ENCODE results near the gene CCDC192.
"Not testable (repeated sequence)": the region's sequence is repeated elsewhere in the genome, so short reads cannot be mapped to it uniquely, and the experiment has no call there.

The CCDC192 gene

GRCh38 chr5:127699416-127699815 is 3.8 kb upstream of the CCDC192 start:
- DNase-seq (ENCODE audit: low read depth), result no peak

DNA sequence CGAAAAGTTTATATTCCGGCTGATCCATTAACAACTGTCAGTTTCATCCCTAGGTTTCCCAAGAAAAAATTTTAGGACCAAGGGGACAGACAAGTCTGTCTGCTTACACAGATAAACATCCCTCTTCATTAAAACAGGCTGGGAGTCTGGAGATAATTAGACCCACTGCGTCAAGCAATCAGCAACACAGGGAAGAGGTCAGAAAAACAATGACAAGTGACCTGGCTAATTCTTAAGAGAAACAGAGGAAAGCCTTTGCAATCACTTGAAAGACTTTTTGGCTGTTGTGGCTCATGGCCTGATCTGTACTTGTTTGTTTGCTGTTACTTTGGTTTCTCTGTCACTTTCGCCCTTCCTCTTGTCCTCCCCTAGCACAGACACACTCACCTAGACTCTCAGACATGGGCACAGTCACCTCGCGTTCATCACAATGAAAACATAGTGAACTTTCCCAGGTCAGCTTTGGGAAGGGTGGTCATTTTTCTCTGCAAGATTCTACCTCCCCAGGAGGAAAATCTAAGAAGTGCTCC is 2.9 kb upstream of the CCDC192 start:
- no peak for DNase-seq (ENCODE audit: low read depth)

GRCh38 chr5:127702434-127702833 is 757 bp upstream of the CCDC192 start:
- no peak for DNase-seq (ENCODE audit: low read depth)

- no peak for DNase-seq (ENCODE audit: low read depth)
Observed at GRCh38 chr5:127705120-127705892, 2.1 kb downstream of the CCDC192 start.

DNA sequence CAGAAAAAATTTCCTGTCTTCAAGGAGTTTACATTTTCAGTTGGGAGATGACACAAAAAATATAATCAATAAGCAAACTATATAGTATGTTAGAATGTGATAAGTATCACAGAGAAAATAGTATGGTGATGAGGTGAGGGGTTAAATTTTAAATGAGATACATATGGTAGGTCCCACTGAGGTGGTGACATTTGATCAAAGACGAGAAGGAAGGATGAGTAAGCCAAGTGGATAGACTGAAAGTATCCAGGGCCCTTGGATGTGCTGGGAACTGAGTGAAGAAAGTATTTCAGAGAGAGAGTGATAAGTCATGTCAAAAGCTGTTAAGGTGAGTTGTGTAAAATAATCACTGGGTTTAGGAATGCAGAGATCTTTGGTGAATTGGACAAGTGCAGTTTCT is 3.5 kb downstream of the CCDC192 start:
- no peak for DNase-seq (ENCODE audit: low read depth)

DNA sequence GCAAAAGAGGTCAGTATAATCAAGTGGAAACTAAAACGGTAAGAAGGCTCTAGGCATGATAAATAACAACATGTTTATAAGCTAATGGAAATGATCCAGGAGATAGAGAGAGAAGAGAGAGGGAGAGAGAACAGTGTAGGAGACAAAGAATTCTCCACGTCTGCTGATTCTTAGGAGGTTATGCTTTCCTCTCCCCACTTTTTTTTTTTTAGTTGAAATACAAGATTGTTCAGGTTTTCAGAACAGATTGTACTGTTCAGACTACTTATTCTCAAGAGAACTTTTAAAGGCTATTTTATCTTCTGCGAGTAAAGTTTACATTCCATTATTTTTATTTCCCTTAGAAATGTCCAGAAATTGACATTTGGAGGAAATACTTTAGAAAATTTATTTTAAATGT is 4.0 kb downstream of the CCDC192 start:
- no peak for DNase-seq (ENCODE audit: low read depth)

DNA sequence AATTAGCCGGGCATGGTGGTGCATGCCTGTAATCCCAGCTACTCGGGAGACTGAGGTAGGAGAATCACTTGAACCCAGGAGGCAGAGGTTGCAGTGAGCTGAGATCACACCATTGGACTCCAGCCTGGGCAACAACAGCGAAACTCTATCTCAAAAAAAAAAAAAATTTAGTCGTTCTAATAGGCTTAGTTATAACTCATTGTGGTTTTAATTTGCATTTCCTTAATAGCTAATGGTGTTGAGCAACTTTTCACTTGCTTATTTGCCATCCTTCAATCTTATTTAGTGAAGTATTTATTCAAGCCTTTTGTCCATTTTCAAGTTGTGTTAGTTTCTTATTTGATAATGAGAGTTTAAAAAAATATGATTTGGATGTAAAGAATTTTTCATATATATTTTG is 9.9 kb downstream of the CCDC192 start:
- DNase-seq (ENCODE audit: low read depth), result not testable (repeated sequence)

- no peak for DNase-seq (ENCODE audit: low read depth)
Observed at GRCh38 chr5:127718181-127718580, 15.0 kb downstream of the CCDC192 start.

DNA sequence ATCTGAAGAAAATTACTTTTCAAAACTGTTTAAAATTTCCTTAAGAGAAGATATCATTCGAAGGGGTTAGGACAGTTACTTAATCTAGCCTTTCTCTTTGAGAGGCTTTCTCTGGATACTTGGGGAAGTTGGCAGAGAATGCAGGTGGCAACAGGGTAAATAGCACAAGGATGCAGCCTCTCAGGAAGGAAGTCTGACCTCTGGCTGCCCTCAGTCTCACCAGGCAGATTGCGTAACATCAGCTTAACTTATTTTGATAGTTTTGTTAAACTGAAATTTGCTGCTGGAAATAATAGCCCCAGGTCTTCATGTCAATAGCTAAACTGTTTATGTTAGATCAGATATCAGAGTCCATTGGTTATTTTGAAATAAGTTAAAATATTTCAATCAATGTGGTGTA is 20.4 kb downstream of the CCDC192 start:
- no peak for DNase-seq (ENCODE audit: low read depth)

DNA sequence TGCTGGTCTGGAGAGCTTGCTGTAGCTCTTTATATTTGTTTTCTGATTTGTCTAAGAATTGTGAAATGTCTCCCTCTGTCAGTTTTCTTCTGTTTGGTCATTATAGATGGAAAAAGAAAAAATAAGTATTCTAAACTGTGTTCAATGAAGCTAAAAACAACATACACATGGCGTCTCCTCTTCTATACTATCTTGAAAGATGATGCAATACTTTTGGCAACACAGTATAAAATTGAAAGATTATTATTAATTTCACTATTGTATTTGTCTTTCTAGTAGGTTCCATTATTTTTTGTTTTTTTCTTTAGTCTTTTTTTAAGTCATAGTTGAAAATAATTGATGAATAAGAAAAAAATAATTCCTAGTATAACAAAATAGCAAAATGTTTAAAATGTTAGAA is 22.5 kb downstream of the CCDC192 start:
- DNase-seq (ENCODE audit: low read depth), result no peak

DNA sequence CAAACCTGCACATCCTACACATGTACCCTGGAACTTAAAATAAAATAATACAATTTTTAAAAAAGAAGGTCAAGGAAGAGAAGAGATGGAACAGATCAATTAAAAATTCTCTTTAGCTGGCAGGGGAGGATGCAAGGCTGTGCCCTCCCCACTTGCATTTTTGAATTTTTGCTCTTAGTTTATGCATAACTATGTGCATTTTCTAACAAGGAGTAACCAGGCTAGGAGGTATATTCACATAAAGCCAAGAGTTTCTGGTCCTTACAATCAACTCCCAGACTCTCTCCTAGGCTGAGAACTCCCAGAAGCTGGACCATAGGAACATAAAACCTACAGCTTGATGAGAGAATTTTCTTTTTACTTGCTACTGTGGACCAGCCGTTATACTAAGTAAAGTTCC is 29.8 kb downstream of the CCDC192 start:
- DNase-seq (ENCODE audit: low read depth), result no peak

DNA sequence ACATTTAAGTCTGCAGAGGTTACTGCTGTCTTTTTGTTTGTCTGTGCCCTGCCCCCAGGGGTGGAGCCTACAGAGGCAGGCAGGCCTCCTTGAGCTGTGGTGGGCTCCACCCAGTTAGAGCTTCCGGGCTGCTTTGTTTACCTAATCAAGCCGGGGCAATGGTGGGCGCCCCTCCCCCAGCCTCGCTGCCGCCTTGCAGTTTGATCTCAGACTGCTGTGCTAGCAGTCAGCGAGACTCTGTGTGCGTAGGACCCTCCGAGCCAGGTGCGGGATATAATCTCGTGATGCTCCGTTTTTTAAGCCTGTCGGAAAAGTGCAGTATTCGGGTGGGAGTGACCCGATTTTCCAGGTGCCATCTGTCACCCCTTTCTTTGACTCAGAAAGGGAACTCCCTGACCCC is 36.2 kb downstream of the CCDC192 start:
- DNase-seq (ENCODE audit: low read depth), result not testable (repeated sequence)

- no peak for DNase-seq (ENCODE audit: low read depth)
Observed at GRCh38 chr5:127739807-127740384, 36.7 kb downstream of the CCDC192 start.

- DNase-seq (ENCODE audit: low read depth), result no peak
Observed at GRCh38 chr5:127741412-127741811, 38.2 kb downstream of the CCDC192 start.

DNA sequence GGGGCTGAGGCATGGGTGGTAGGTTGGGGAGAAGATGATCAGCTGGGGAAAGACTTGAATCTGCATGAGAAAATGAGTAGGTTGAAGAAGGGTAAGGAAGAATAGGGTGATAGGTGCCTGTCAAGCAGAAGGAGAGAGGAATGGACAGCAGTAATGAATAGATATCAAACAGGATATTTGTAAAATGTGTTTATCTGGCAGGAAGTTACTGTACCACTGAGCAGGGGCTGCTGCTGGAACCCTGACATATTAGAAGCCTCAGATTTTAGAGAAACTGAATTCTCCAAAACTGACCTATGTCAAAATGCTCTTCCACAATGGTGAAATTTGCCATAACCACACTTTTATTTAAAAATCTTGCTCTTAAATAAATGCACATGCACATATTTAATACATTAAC is 41.0 kb downstream of the CCDC192 start:
- DNase-seq (ENCODE audit: low read depth), result no peak

- no peak for DNase-seq (ENCODE audit: low read depth)
Observed at GRCh38 chr5:127746756-127747155, 43.6 kb downstream of the CCDC192 start.

GRCh38 chr5:127752503-127753265 is 49.5 kb downstream of the CCDC192 start:
- not testable (repeated sequence) for DNase-seq (ENCODE audit: low read depth)

GRCh38 chr5:127754259-127754658 is 51.1 kb downstream of the CCDC192 start:
- no peak for DNase-seq (ENCODE audit: low read depth)

DNA sequence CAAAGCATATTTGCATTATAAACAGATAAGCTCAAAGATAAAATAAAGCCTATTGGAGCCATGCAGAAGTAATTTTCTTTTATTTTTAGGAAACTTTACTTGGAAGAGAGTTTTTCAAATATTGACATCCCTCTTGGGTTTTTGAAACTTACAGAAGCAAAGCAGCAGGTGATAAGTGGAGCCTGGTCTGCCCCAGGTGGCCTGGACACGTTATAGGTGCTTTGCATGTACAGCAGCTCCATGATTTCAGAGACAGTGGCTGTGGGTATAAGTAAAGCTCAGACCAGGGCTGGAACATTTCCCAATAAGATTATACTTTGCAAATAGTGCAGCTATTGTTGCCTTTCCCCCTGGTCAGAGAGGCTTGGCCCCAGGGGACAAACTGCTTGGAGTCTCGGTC is 51.5 kb downstream of the CCDC192 start:
- no peak for DNase-seq (ENCODE audit: low read depth)

DNA sequence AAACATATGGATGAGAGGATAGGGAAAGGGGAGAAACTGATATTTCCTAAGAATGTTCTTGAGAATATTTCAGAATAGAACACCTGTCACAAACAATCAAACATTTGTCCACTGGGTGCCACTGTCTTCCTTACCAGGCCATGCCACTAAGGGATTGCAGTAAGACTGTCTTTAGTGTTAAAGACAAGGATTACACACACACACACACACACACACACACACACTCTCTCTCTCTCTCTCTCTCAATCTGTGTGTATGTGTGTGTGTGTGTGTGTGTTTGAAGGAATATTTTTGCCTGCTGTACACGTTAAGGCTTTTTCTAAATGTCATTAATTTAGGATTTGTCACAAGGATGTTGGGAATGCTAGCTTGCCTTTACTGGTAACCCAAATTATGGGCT is 54.4 kb downstream of the CCDC192 start:
- DNase-seq (ENCODE audit: low read depth), result no peak

DNA sequence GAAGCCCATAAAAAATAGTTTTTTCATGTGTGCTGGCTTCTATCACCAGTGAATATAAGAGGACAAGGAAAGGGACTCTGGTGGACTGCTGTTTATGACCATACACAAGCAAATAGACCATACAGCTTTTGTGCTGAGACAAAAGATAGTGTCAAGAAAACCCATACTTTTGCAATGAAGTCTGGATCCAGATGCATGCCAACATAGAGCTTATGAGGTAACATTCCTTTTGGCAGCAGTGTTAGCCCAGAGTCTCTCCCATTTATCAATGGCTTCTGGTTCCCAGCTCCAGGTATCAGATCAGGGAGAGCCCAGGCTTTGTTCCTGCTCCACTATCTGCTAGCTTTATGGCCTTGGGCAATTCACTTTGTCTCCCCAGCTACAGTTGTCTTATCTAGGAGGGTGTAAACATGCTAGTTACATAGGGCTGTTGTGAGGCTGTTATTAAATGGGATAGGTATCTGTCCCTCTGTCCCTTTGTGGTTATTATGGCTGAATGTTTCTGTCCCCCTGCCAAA is 55.6 kb downstream of the CCDC192 start:
- DNase-seq (ENCODE audit: low read depth), result no peak

- no peak for DNase-seq (ENCODE audit: low read depth)
Observed at GRCh38 chr5:127761869-127762268, 58.7 kb downstream of the CCDC192 start.

DNA sequence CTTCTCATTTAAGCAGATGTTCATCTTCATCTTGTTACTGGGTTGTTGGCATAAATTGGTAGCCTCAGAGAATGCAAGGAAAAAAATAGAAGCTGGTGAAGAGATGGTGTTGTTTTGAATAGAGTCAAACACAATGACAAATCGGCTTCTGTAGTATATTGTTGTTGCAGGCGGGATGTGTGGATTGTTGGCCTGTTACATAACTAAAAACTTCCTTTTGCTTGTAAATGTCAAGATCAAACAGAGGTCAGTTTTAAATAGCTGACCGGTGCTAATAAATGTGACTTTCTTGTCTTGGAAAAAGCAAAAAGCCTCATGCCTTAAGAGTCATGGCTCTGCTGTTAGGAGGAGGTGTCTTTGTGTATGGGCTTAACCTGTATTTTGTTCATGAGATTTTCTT is 59.2 kb downstream of the CCDC192 start:
- DNase-seq (ENCODE audit: low read depth), result no peak
